Urothelium cell line (cell line): ENCODE measurements around the gene CLCNKA.
"Not testable (repeated sequence)": the region's sequence is repeated elsewhere in the genome, so short reads cannot be mapped to it uniquely, and the experiment has no call there.

Experiments
- DNase-seq: peaks from one replicate; pipeline ENCODE4 v3.0.0; 2011; ENCODE audit warnings: low spot score, mixed read lengths
- FAIRE-seq: peaks from 2 replicates; lab custom pipeline; 2011; peaks lifted over from hg19 to GRCh38; lab: Jason Lieb, UNC

Gene CLCNKA

DNA sequence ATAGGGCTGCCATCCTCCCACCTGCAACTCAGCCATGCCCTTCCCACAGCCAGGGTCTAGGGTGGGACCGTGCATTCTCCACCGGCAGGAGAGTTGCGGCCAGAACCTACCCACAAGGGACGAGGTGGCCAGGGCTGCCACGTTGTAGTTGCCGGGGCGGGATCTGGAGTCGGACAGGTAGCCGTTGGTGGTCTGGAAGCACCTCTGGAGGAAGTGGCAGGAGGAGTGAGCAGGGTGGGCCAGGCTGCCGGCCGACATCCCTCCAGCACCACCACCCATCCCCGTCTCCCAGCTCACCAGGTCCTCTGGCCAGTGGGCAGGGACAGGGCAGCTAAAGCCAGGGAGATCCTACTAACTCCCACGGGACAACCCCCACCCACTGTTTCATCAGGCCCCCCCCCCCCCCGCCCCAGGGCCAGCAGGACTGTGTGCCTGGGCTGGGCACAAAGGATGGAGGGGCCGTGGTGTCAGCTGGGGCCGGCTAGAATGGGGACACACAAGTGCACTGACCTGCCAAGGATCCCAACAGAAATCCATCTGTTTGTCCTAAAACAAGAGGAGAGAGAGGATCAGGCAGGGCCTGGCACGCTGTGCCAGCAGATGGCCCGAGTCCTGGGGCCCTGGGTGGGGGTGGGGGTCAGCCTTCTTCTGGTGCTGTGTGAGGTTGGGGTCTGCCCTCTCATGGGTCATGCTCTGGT, 40.3 kb downstream of the CLCNKA start:
- FAIRE-seq, DNase-seq: not testable (repeated sequence)

DNA sequence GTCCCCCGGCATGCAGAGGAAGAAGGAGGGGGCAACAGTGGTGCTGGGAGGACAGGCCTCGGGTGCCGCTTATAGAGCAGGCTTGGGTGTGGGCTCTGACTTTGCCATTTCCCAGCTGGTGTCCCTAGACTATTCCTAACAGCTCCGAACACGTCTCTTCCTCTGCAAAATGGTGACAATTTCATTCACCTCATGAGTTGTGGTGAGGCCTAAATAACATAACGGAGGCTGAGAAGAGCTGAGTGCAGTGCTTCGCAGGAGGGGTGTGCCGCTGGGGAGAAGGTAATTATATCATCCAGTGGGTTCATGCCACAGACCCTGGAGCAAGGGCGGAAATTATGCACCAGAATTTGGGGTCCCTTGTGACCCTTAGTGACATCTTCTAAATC, 40.8 kb downstream of the CLCNKA start:
- not testable (repeated sequence) for DNase-seq, FAIRE-seq

DNA sequence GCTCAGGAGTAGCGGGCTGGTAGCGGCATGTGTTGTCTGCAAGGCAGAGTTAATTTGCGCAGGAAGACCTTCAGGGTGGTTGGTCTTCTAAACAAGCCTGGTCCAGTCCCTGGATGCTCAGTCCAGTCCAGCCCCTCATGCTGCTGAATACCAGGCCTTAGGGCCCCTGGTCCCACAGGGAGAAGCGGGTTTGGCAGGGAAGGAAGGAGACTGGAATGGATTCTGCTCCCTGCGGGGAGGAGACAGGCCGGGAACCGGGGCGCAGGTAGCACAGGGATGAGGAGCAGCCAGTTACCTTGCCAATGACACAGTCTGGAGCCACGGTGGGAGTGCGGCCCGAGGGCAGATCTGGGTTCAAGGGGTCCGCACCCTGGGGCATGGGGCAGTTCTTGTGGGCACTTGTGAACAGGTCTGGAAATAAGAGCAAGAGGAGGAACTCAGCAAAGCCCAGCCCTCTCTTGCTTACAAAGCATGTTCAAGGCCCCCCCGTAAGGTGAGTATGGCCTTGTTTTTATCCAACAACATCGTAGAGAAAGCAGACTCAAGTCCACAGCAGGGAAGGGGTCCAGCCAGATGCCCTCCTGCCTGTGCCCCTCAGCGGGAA, 41.5 kb downstream of the CLCNKA start:
- FAIRE-seq: no peak

DNA sequence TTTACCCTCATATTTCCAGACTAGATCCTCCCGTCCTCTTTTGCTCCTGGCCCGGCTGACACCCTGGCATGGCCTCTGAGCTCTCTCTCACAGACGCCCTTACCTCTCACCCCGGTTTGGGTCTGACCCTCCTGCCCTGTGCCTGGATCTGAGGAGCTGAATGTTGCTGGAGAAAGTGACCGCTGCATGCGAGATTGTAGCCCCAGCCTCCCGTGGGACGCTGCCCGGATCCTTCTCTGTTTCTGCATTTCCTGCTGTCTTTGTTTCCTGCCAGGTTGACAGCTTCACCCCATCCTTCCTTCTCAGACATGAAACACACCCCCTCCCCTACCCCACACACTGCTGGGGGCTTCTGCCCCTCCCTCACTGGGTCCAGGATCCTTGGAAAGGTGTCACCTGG, 42.1 kb downstream of the CLCNKA start:
- FAIRE-seq: no peak

More for the DNA sequence above, 41.5 kb downstream of the CLCNKA start:
- DNase-seq: no peak

DNA sequence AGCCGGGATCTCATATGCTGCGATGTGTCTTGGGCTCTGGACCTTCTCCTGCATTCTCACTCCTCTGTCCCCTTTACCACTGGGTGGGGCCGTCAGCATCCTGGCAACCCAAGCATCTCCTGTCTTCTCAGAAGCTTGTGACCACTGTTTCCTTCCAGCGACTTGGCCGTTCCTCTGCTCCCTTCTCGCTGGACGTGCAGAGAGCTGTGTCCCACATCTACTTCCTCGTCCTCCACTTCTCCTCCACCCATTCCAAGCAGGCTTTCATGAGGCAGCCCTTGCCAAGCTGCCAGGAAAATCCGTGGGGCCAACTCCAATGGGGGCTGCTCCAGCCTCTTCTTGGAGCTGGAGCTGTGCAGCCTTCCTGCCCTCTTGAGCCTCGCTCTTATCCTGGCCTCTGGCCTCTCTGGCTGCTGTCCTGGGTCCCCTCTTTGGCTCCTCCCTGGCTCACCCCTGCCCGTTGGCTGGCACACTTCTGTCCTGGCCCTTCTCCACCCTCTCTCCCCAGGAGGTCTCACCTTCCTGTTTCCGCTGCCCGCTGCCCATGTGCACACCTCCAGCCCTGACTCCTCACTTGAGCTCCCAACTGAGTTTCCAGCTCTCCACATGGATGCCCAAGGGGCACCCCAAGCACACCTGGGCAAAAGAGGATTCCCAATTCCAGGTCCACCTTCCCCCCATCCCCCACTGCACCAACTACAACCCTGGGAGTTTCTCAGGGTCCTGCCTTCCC, 42.9 kb downstream of the CLCNKA start:
- DNase-seq (no peak), FAIRE-seq (no peak)

More for the DNA sequence above, 42.1 kb downstream of the CLCNKA start:
- no peak for DNase-seq

DNA sequence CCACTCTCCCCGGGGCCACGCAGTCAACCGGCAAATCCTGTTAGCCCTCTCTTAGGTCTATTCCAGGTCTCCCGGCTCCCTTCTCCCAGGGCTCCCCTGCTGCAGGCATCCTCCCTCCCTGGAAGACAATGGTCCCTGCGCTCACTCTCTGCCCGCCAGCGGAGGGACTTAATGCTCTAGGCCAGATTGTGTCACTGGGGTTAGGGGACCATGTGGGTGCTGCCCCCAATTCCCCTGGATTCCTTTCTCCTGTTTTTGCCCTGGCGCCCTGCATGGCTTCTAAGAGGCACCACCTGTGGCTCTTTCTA, 43.4 kb downstream of the CLCNKA start:
- FAIRE-seq: no peak
- DNase-seq: no peak

DNA sequence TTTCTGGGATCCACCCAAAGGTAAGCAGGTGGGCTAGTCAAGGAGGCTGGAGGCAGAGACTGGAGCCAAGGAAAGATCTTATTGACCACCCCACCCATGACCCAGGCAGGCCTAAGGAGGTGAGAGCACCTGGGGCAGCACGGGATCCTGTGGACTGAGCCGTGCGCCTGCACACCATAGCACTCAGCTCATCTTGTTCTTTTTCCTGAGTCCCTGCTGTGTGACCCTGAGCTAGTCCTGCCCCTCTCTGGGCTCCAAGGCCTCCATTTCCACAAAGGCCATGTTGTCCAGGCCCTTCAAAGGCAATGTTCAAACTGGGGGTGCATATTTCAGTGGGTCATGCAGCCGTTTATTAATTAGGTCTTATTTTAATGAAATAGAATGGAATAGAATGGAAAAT, 44.4 kb downstream of the CLCNKA start:
- FAIRE-seq: no peak
- no peak for DNase-seq

DNA sequence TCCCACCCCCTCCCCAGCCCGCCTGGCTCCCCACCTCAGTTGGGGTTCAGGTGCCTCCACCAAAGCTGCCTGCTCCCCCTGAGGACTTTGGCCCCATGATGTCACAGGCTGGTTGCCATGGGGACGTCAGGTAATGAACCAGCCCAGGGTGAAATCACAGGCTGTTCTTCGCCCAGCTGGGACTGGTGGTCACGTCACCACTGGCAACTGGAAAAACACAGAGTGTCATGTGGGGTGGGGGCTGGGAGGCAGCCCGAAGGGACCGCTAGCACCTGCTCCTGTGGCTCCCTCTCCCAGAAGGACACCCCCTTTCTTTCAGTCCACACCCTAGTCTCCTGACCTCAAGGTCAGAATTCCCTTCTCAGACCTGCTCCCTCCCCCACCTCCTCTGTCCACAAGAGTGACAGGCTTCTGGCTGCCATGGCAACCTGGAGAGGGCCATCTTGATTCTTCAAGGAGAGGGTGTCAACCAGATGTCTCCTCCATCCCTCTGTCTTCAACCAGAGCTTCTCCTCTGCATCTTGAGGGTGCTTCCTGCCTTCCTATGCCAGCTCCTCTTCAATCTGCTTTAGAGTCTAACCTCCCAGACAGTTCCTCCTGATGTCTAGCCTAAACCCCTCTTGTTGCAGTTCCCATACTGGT, 45.4 kb downstream of the CLCNKA start:
- no peak for DNase-seq
- FAIRE-seq: no peak

DNA sequence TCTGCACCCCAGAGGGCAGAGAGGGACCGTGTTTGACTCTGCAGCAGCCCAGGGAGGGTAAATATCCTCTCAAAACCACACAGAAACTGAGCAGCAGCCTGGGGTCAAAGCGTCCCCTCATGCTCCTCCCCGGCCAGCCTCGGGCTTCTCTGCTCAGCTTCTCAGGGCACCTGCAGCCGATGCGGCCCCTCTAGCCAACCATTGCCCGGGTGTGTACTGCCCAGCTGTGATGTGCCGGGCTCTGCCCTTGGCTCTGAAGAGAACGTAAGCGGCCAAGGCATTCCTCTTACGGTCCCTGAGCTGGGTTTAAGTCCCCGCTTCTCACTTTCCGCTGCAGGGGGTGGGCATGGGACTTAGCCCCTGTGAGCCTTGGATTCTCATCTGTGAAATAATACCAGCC, 46.1 kb downstream of the CLCNKA start:
- DNase-seq (no peak), FAIRE-seq (no peak)

DNA sequence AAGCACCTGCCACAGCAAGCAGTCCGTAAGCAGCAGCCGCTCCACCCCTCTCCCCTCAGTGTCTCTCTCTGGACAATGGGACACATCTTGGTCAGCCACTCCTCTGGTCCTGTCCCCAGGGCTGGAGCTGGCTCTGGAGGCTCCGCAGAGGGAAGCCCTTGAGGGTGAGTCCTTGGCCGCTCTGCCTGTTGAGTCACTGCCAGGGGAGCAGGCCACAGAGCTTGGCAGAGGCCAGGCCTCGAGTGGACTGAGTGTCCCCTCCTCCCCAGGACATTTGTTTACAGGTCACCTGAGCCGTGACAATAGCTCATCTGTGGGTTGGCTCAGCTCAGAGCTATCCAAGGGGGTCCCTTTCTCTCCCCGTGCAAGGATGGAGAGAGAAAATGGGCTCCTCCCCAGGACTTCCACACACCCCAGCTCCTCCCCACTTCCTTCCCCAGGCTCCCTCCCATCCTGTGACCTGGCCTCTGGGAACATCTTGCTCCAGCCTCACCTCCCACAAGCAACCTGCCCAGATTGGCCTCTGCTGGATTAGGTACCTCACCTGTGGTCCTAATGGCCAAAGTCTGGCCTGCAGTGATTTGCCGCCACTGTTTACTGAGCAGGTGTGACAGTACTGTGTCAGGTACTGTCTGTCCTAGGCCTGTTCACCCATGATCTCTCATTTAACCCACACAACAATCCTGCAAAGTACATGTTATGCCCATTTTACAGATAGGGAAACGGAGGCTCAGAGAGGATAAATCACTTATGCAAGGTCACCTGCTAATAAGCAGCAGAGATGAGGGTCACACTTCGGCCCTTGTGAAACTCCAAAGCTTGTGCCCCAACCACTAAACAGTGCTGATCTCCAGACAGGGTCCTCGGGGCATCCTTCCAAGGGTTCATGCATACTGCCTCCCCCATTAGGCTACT, 46.8 kb downstream of the CLCNKA start:
- DNase-seq (no peak), FAIRE-seq (no peak)

DNA sequence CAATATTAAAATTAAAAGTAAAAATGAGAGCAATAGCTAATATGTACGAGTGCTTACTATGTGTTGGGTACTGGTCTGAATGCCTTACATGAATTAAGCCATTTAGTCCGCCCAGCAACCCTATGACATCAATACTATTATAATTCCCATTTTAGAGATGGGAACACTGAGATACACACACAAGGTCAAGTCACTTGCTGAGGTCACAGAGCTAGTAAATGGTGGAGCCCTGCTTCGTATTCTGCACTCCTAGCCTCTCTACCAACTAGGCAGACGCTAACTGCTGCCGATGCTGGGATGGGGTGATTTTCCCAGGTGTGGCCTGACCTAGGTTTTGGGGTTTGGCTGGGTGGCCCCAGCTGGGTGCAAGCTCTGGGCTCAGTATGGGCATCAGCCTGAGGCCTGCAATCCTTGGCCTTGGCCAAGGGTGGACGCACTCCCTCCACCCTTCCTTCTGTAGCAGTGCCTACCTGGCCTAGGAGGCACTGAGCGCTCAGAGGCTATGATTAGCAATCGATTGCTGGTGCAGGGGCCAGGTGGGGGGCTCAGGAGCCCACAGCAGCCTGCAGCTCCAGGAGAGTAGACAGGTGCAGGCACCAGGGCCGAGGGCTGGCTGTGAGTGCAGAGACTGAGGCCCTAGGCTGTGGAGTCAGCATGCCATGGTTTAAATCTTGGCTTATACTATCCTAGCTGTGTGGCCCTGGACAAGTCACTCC, 49.0 kb downstream of the CLCNKA start:
- no peak for FAIRE-seq

DNA sequence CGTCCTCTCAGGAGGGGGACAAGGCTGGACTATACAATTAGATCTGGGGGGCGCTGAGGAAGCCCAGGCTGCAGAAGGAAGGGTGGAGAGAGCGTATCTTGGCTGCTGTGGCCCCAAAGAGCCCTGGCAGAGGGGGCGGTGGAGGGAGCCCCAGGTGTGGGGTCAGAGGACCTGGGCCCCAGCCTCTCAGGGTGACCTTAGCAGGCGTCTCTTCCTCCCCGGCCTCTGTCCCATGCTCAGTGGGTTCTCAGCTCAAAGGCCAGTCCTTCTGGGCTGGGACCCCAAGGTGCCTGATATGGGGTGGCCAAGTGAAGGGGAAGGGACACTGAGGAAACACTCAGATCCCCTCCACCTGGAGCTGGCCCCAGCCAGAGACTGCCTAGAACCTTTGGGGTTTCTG, 49.8 kb downstream of the CLCNKA start:
- FAIRE-seq (no peak), DNase-seq (no peak)

More for the DNA sequence above, 49.0 kb downstream of the CLCNKA start:
- no peak for DNase-seq

DNA sequence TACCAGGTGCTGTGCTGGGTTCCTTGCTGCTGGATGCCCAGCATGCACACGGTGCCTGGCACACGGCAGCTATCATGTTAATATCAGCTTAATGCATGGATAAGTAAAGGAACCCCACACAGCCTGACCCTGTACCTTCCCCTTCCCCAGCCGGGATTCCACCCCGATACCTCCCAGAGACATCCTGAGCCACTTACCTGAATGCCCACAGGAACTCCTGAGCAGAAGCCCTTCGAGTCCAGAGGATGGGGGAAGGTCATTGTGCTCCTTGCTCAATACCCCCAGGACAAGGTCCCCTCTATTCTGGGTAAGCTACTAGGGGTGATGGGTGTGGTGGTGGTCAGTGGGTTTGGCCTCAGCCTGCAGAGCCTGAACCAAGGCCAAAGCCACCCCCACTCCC, 50.3 kb downstream of the CLCNKA start:
- no peak for FAIRE-seq
- no peak for DNase-seq

DNA sequence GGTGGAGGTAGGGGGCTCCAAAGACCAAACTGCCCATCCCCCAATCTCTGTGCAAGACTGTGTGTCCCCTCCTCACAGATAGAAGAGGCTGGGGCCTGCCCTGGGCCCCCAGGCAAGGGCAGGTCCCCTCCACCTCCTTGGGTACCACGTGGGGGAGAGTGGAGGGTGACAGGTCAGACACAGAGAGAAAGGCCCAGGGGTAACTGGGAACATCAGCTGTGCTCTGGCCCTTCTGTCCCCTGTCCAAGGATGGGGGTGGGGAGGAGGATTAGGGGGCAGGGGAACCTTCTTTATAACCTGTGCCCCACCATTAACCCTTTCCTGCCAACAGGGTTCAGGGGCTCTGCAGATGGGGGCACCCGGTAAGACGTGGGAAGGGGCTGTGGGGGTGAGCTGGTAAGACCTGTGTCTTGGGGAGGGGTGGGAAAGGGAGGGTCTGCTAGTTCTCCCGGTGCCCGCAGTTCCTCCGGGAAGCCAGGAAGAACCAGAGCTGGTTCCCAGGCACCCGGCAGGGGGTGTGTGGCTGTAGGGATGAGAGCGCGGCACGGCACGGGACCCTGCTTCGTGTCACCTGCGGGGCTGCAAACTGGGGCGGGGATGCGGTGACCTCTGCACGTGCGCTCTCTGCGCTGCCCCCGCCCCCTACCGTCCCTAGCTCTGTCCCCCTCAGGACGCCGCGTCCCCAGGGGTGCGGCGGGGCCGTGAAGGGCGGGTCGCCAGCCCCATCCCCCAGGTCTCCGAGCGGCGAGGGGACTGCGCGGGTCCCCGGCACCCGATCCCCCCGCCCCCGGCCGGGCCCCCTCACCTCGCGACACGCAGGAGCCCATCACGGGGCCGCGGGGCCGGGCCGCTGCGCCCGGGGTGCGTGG, 51.0 kb downstream of the CLCNKA start:
- FAIRE-seq: no peak
- peak; percentile 35 for DNase-seq

DNA sequence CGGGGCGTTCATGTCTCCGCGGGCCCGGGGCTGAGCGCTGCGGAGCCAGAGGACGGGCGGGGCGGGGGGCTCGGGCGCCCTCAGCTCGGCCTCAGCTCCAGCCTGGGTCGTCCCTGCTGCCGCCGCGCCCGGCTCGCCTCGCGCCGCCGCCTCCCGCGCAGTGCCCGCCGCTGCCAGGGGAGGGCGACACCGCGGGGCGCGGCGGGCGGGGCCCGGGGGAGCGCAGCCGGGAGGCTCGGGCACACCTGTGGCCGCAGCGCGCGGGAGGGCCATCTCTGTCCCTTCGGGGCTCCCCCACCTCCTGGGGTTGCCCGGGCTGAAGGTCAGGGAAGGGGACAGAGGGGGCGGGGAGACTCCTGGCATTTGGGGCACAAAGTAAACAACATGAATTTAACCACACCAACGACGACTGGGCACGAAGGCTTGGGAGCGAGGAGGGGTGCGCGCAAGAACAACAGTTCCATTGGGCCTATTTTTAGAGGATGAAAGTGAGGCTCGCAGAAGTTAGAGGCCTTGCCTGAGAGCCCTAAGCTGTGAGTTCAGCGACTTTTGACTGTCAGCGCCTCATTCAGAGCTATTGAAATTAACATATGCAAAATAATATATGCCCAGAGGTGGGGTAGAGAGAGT, 51.8 kb downstream of the CLCNKA start, which contains the start of gene FAM131C:
Gene FAM131C (minus strand): TSS at position 162 of the 630 bp plus-strand sequence. CDS start 209 bp downstream, outside the sequence.
- FAIRE-seq (no peak), DNase-seq (peak; percentile 86)

DNA sequence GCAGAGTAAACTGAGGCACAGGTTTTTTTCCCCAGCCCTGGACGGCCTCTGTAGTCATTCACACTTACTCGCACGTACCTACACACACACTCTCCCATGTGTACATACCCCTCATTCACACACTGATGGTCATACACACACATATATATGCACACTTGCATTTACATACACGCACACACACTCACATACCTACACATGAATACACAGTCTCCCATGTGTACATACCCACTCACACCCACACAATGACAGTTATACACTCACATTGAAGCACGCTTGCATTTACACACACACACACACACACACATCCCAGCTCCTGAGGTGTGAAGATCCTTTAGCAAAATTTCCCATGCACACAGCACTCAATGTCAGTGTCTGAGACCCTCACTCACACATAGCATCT, 52.4 kb downstream of the CLCNKA start:
- FAIRE-seq: peak; percentile 50

DNA sequence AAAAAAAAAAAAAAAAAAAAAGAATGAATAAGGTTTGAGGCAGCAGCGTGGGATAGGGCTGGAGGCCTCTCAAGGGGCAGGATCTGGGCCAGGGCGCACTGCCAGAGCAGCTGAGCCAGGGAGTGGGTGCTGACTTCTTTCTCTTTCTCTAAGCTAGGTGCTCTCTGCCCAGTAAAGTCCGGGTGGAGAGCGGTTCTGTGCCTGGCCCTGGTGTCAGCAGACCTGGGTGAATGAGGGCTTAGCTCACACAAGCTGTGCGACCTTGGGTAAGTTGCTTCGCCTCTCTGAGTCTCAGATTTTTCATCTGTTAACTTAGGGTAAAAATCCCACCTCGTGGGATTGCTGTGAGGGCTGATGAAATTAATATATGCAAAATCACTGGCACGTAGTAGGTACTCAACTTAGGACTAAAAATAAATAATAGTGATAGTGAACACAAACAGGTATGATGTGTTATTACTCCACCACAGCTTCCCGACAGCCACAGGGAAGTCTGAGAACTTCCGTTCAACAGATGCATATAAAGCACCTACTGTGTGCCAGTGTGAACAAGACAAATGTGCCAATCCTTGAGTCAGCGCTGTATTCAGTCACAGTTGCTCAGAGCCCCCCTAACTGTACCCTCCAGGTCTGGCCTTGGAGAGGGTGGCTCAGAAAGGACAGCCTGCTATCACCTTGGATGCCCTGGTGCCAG, 53.6 kb downstream of the CLCNKA start:
- DNase-seq (peak; percentile 39), FAIRE-seq (no peak)

More for the DNA sequence above, 52.4 kb downstream of the CLCNKA start:
- DNase-seq: no peak
